ENCODE results near the gene XPNPEP2. TPM values are rescaled to one million over a fixed set of nuclear protein-coding genes. Genes with fewer than 3 reads are reported as not detected.
A peak's percentile ranks its signal among the peaks of the same experiment; 100 is the strongest.

XPNPEP2 gene
- total RNA-seq, 1 experiment from 2014 or later: not detected

- no peak overlapping the region for H3K27ac ChIP-seq (ENCODE audit: low read length)
- in situ Hi-C loops (cut with HindIII; ENCODE audit: low pct_unique_long_range_greater_than_20kb, low sequenced_read_pairs) (no loop called here), intact Hi-C loops (cut with micrococcal nuclease; ENCODE audit: unreplicated experiment) (no loop called here)
- H3K36me3 ChIP-seq (ENCODE audit: control insufficient read depth, insufficient read depth, low read length): no peaks in the 10 kb centered on the region
- ATAC-seq (no peak), DNase-seq (ENCODE audit: low read depth, low spot score) (no peak)
- CTCF ChIA-PET: no interaction called here
- H3K27me3 ChIP-seq (ENCODE audit: control insufficient read depth, insufficient read depth, low read length): no peaks in the 10 kb centered on the region
- H3K4me1 ChIP-seq (ENCODE audit: control insufficient read depth, insufficient read depth, low read length): peaks cover 2% of the 10 kb centered on the region; the same call in 1 of the 2 replicates
- BruUV-seq (replicated peaks): no TSS peak
- TF ChIP-seq POLR2AphosphoS5 (IDR thresholded peaks at IDR 0.05; ENCODE audit: low read depth, low read length) (no peak), CTCF (IDR thresholded peaks at IDR 0.05) (peak; percentile 75), SIN3A (IDR thresholded peaks at IDR 0.05; ENCODE audit: borderline replicate concordance, insufficient read depth, low read depth, low read length) (no peak)
- no peak overlapping the region for H3K4me3 ChIP-seq (ENCODE audit: low read depth in 2 of 2, low read length in 2 of 2)
- POLR2A ChIA-PET: no interaction called here
- H3K9me3 ChIP-seq (ENCODE audit: control insufficient read depth, insufficient read depth, low read depth, low read length): no peaks in the 10 kb centered on the region
Measured at GRCh38 chrX:129754056-129755024, 15.6 kb downstream of the XPNPEP2 start.

GRCh38 chrX:129755779-129756650 is 17.2 kb downstream of the XPNPEP2 start:
- in situ Hi-C loops (cut with HindIII; ENCODE audit: low pct_unique_long_range_greater_than_20kb, low sequenced_read_pairs) (no loop called here), intact Hi-C loops (cut with micrococcal nuclease; ENCODE audit: unreplicated experiment) (no loop called here)
- H3K9me3 ChIP-seq (ENCODE audit: control insufficient read depth, insufficient read depth, low read depth, low read length): no peaks in the 10 kb centered on the region
- POLR2A ChIA-PET: no interaction called here
- no peak for DNase-seq (ENCODE audit: low read depth, low spot score)
- no peaks in the 10 kb centered on the region for H3K36me3 ChIP-seq (ENCODE audit: control insufficient read depth, insufficient read depth, low read length)
- no peak for ATAC-seq
- H3K27ac ChIP-seq (ENCODE audit: low read length): no peak overlapping the region
- CTCF ChIA-PET: interaction anchor here (0.6 kb wide), 1 partner anchor 27 kb away, joined by 3 read pairs; no protein-coding TSS in a partner anchor
- H3K4me1 ChIP-seq (ENCODE audit: control insufficient read depth, insufficient read depth, low read length): peaks cover 4% of the 10 kb centered on the region; the same call in 1 of the 2 replicates
- no peaks in the 10 kb centered on the region for H3K27me3 ChIP-seq (ENCODE audit: control insufficient read depth, insufficient read depth, low read length)
- TF ChIP-seq REST (IDR thresholded peaks at IDR 0.05; ENCODE audit: insufficient read depth in 1 of 2, low read depth in 2 of 2, low read length in 1 of 2): no peak
- no peak for TF ChIP-seq TCF7L2 (IDR thresholded peaks at IDR 0.05; ENCODE audit: low read depth, low read length)
- peak; percentile 11; the same call in 1 of the 2 replicates for TF ChIP-seq CTCF (IDR thresholded peaks at IDR 0.05)
- no peak for TF ChIP-seq POLR2AphosphoS5 (IDR thresholded peaks at IDR 0.05; ENCODE audit: low read depth, low read length)
- no peak overlapping the region for H3K4me3 ChIP-seq (ENCODE audit: low read depth in 2 of 2, low read length in 2 of 2)
- no TSS peak for BruUV-seq (replicated peaks)
